SH-SY5Y (cell line): ENCODE measurements around the gene GMPR.

Source experiments
- GATA2 ChIP-seq: IDR thresholded peaks from 2 replicates; pipeline ENCODE4 v1.6.1; 2011; ENCODE audit warnings: mild to moderate bottlenecking, low read depth, low read length
- GATA3 ChIP-seq: IDR thresholded peaks from 2 replicates; pipeline ENCODE4 v1.6.1; 2011; ENCODE audit warnings: low read depth, mild to moderate bottlenecking, low read length, moderate library complexity

The GMPR gene

GRCh38 chr6:16333580-16333979 is 95.2 kb downstream of the GMPR start:
- TF ChIP-seq GATA2 (no peak), GATA3 (no peak)

- TF ChIP-seq GATA2 (no peak), GATA3 (no peak)
These were observed 96.3 kb downstream of the GMPR start for GRCh38 chr6:16334671-16335070.

- TF ChIP-seq GATA3 (no peak), GATA2 (no peak)
These were observed 96.8 kb downstream of the GMPR start for GRCh38 chr6:16335176-16335575.

GRCh38 chr6:16336056-16336818 is 97.8 kb downstream of the GMPR start:
- TF ChIP-seq GATA2 (no peak), GATA3 (no peak)

- TF ChIP-seq GATA3 (no peak), GATA2 (no peak)
These were observed 98.5 kb downstream of the GMPR start for GRCh38 chr6:16336911-16337294.

GRCh38 chr6:16337295-16337975 is 99.0 kb downstream of the GMPR start:
- TF ChIP-seq GATA2, result peak; percentile 63
- no peak for TF ChIP-seq GATA3

GRCh38 chr6:16338577-16339264 is 100.3 kb downstream of the GMPR start:
- TF ChIP-seq GATA3 (no peak), GATA2 (no peak)

- no peak for TF ChIP-seq GATA3
- TF ChIP-seq GATA2, result no peak
These were observed 100.8 kb downstream of the GMPR start for GRCh38 chr6:16339265-16339587.

GRCh38 chr6:16343593-16343992 is 105.2 kb downstream of the GMPR start:
- TF ChIP-seq GATA3 (no peak), GATA2 (no peak)

GRCh38 chr6:16344756-16345155 is 106.4 kb downstream of the GMPR start:
- peak; percentile 13; the same call in 1 of the 2 replicates for TF ChIP-seq GATA2
- TF ChIP-seq GATA3, result no peak
